ENCODE results near the gene DDIT4L.

GRCh38 chr4:100147684-100148083 lies 42.6 kb downstream of the DDIT4L start:
- no peak for TF ChIP-seq RAD21 (IDR thresholded peaks at IDR 0.05; ENCODE audit: insufficient read depth, low read depth, low read length)
- no peak for TF ChIP-seq SMAD1 (IDR thresholded peaks at IDR 0.05; ENCODE audit: low read depth, partially characterized antibody)
- TF ChIP-seq USF2 (IDR thresholded peaks at IDR 0.05; ENCODE audit: borderline replicate concordance, low read depth, low read length): no peak
- no peak for TF ChIP-seq SMC3 (IDR thresholded peaks at IDR 0.05; ENCODE audit: borderline replicate concordance, low read length)
- no peak for TF ChIP-seq SREBF2 (IDR thresholded peaks at IDR 0.05; ENCODE audit: low read length)
- no peak for TF ChIP-seq TAF1 (IDR thresholded peaks at IDR 0.05; ENCODE audit: borderline replicate concordance, low read depth, low read length)
